Endometrial microvascular endothelial cells (primary cell): ENCODE measurements around the gene APOL1. TPM values are rescaled to one million over a fixed set of nuclear protein-coding genes. Genes with fewer than 3 reads are reported as not detected.

Experiments used
- in situ Hi-C: cut with HindIII; loops from 2 replicates; pipeline ENCODE4 v1.10.0; 2017; ENCODE audit warnings: low sequenced_read_pairs, low pct_unique_long_range_greater_than_20kb; ENCODE audit errors: inconsistent ontology term
- total RNA-seq: library from RNA; depleted of rRNA; stranded (reverse); fragments of >200 nt; gene quantifications from one replicate; pipeline ENCODE4 v1.2.3, GENCODE V29; 2015; ENCODE audit errors: inconsistent ontology term

Gene APOL1
- total RNA-seq, 1 donor from 2014 or later = 37.2 TPM

- in situ Hi-C loops = no loop called here
Observed at GRCh38 chr22:36299295-36299694, 46.4 kb downstream of the APOL1 start.

- in situ Hi-C loops = no loop called here
Observed at GRCh38 chr22:36299911-36300310, 47.0 kb downstream of the APOL1 start.

- in situ Hi-C loops = no loop called here
Observed at GRCh38 chr22:36300396-36301212, 47.7 kb downstream of the APOL1 start.

GRCh38 chr22:36301384-36301828 is 48.5 kb downstream of the APOL1 start:
- in situ Hi-C loops = no loop called here

GRCh38 chr22:36301851-36302250 is 48.9 kb downstream of the APOL1 start:
- in situ Hi-C loops = no loop called here

- in situ Hi-C loops = no loop called here
Observed at GRCh38 chr22:36302439-36303114, 49.6 kb downstream of the APOL1 start.

GRCh38 chr22:36303115-36303467 is 50.2 kb downstream of the APOL1 start:
- in situ Hi-C loops = no loop called here

GRCh38 chr22:36303874-36304273 is 50.9 kb downstream of the APOL1 start:
- in situ Hi-C loops = no loop called here

GRCh38 chr22:36304429-36304828 is 51.5 kb downstream of the APOL1 start:
- in situ Hi-C loops = no loop called here

GRCh38 chr22:36305813-36306212 is 52.9 kb downstream of the APOL1 start:
- in situ Hi-C loops = no loop called here

GRCh38 chr22:36306227-36306626 is 53.3 kb downstream of the APOL1 start:
- in situ Hi-C loops = no loop called here

- in situ Hi-C loops = no loop called here
Observed at GRCh38 chr22:36308880-36309279, 55.9 kb downstream of the APOL1 start.

GRCh38 chr22:36311386-36312085 is 58.6 kb downstream of the APOL1 start:
- in situ Hi-C loops = no loop called here

- in situ Hi-C loops = no loop called here
Observed at GRCh38 chr22:36315325-36315724, 62.4 kb downstream of the APOL1 start.

- in situ Hi-C loops = no loop called here
Observed at GRCh38 chr22:36316419-36316818, 63.5 kb downstream of the APOL1 start.

Other genes starting within 250 kb of the APOL1 start
- 80.5 TPM for gene RBFOX2, start 224.3 kb upstream of the APOL1 start, total RNA-seq
- 68.8 TPM for gene APOL3, start 92.4 kb upstream of the APOL1 start, total RNA-seq
- 0.09 TPM for gene APOL4, start 51.3 kb upstream of the APOL1 start, total RNA-seq
- 63.6 TPM for gene APOL2, start 13.6 kb upstream of the APOL1 start, total RNA-seq
- 887 TPM for gene MYH9, start 134.8 kb downstream of the APOL1 start, total RNA-seq
- gene TXN2, start 228.5 kb downstream of the APOL1 start, total RNA-seq = 136 TPM